GM21390 (cell line): Measurements from ENCODE around the gene SIPA1L3.
A peak's percentile ranks its signal among the peaks of the same experiment; 100 is the strongest.
"Not testable (repeated sequence)": the region's sequence is repeated elsewhere in the genome, so short reads cannot be mapped to it uniquely, and the experiment has no call there.

ENCODE experiments used
- ATAC-seq: cut with Tn5 transposase; IDR thresholded peaks from one replicate; pipeline ENCODE4 v1.9.1; 2021; ENCODE audit not compliant: unreplicated experiment

SIPA1L3 gene, protein sequence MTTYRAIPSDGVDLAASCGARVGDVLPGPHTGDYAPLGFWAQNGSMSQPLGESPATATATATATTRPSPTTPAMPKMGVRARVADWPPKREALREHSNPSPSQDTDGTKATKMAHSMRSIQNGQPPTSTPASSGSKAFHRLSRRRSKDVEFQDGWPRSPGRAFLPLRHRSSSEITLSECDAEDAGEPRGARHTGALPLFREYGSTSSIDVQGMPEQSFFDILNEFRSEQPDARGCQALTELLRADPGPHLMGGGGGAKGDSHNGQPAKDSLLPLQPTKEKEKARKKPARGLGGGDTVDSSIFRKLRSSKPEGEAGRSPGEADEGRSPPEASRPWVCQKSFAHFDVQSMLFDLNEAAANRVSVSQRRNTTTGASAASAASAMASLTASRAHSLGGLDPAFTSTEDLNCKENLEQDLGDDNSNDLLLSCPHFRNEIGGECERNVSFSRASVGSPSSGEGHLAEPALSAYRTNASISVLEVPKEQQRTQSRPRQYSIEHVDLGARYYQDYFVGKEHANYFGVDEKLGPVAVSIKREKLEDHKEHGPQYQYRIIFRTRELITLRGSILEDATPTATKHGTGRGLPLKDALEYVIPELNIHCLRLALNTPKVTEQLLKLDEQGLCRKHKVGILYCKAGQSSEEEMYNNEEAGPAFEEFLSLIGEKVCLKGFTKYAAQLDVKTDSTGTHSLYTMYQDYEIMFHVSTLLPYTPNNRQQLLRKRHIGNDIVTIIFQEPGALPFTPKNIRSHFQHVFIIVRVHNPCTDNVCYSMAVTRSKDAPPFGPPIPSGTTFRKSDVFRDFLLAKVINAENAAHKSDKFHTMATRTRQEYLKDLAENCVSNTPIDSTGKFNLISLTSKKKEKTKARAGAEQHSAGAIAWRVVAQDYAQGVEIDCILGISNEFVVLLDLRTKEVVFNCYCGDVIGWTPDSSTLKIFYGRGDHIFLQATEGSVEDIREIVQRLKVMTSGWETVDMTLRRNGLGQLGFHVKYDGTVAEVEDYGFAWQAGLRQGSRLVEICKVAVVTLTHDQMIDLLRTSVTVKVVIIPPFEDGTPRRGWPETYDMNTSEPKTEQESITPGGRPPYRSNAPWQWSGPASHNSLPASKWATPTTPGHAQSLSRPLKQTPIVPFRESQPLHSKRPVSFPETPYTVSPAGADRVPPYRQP (N-terminal part only)

DNA sequence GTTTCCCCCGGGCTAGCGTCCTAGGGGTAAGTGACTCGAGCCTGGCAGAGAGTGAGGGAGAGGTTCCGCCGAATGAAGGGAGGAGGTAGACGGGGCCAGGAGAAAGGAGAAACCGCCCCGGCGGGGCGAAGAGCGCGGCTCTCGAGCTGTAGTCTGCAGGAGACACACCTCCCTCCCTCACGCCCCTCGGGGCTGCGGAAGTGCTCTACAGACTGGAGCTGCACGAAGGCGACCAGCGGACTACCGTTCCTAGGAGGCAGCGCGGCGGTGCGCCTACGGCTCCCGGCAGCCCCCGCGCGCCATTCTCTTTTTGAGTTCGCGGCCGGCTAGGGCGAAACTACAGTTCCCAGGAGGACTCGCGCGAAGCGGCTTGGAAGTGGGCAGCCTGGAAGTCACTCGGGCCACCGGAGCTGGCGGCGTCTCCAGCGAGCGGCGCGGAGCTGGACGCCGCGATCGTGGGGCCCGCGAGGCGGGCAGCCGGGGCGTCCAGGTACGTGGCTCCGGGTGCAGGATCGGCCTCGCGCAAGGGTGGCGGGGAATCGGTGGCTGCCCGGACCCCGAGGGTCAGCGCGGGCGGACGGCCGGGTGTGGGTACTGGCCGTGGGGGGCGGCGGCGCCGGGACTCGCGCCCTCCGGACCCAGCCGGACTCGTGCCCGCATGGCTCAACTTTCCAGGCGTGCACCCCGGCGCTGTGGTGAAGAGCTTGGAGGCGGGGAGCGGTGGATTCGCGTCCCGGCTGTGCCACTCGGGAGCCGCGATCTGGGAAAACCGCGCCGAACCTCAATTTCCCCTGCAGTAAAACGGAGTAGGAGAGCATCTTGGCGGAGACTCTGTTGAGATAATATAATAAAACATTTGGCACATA, at the start of gene SIPA1L3:
SIPA1L3 (plus strand) TSS at position 340 of the 866 bp plus-strand sequence. CDS start 174,358 bp downstream, outside the sequence.
- peak; percentile 80 for ATAC-seq

DNA sequence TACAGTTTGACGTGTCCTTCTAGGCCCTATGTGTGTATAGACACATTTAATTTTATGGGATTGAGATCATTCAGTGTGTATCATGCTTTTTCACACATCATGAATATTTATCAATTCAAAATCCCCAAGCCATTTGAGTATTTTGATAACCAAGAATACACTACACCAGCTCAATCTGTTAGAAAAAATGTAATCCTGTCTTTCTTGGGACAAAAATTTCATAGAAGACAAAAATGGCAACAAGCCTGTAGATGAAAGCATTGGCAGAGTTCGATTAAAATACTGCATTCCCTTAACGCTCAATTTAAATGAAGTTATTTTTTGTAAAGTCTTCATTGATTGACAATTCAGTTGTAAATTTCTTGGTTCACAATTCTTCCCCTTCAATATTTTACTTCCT, 42.5 kb upstream of the SIPA1L3 start:
- ATAC-seq = no peak

DNA sequence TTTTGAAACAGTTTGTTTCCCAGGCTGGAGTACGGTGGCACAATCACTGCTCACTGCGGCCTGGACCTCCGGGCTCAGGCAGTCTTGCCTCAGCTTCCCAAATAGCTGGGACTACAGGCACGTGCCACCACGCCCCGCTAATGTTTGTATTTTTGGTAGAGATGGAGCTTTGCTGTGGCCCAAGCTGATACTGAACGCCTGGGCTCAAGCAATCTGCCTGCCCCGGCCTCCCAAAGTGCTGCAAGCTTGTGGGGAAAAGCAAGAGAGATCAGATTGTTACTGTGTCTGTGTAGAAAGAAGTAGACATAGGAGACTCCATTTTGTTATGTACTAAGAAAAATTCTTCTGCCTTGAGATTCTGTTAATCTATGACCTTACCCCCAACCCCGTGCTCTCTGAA, 41.1 kb upstream of the SIPA1L3 start:
- ATAC-seq = not testable (repeated sequence)

DNA sequence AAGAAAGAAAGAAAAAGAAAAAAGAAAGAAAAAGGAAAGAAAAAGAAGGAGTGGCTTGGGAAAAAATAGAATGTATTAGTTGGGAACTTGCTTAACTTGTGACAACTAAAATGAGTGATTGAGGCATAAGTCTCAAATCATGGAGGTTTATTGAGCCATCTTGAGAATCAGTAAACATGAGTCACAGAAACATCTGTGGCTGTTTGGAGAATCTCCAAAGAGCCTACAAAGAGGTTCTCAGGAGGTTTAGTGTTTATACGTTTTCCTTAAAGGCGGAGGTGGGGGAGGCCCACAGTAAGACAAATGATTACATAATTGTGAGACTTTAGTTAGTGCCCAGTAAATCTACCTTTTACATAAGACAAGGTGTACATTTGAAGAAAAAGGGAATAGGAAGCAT, 39.2 kb upstream of the SIPA1L3 start:
- no peak for ATAC-seq

DNA sequence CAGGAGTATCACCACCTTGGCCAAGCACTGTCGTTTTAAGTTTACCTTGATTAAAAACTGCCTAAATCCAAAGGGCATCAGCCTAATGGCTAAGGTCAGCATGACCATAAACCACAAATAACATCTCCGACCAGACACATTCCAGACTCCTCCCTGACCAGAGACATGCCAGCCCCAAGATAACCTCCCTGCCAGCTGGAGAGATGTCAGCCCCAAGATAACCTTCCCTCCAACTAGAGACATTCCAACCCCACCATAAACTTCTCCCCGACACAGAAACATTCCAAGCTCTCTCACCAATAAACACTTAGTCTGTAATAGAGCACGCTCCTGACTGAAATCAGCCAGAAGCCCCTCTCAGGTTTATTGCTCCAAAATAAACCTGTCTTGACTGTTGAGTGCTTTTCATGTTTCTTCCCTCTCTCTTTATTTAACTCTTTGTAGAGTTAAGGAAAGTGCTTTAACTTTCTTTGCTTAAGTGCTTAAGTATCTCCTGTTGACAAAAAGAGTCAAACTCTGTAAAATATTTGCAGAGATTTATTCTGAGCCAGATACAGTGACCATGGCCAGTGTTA, 37.2 kb upstream of the SIPA1L3 start:
- no peak for ATAC-seq

DNA sequence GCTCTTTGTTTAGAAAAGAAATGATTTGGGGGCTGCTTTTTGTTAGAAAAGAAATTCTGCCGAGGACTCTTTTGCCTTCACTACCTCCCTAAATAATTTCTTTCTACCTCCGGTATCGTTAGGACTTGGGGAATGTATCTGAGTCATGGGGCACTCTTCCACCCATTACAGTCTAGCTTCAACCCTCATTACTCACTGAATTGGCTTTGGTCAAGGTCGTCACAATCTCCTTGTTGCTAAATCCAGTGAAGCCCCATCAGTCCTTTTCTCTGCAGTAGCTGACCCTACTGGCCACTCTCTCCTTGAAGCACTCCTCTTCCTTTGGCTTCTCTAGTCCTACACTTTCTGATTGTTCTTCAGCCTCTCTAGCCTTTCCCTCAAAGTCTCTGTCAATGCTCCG, 34.6 kb upstream of the SIPA1L3 start:
- no peak for ATAC-seq

DNA sequence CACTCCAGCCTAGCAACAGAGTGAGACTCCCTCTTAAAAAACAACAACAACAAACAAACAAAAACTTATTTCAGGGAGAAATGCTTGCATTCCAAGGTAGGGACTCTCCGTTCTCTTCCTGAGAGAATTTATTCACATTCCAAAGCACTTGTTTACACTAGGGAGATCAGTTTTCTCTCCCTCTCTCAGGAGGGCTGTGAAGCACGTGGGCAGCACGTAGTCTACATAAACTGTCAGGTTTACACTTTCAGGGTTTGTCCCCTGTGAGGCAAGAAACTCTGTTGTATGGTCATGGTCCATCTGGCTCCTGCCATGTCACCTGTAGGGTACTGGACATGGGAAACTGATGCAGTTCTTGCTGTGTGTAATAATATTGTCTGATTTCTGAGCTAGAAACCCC, 32.2 kb upstream of the SIPA1L3 start:
- no peak for ATAC-seq

DNA sequence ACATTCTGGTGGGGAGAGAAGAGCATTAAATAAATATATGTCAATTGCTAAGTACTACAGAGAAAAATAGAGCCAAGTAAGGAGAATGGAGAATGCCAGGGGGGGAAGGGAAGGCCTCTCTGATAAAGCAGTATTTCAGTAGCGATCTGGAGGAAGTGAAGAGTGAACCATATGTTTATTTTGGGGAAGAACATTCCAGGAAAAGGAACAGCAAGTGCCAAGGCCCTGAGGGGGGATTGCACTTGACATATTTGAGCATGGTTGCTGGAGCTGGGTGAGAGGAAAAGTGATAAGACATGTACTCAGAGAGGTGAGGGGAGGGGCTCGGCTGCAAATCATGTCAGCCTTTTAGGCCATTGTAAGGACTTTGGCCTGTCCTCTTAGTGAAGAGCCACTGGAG, 31.0 kb upstream of the SIPA1L3 start:
- no peak for ATAC-seq

DNA sequence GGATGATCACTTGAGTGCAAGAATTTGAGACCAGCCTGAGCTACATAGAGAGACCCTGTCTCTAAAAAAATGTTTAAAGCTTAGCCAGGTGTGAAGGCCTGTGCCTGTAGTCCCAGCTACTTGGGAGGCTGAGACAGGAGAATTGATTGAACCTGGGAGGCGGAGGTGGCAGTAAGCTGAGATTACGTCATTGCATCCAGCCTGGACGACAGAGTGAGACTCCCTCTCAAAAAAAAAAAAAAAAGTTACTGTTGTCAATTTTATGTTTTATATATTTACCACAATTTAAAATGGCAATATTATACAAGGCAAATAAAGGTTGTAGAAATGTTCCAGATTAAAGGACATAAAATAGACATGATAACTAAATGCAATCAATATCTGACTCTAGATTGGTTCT, 29.9 kb upstream of the SIPA1L3 start:
- ATAC-seq = no peak

DNA sequence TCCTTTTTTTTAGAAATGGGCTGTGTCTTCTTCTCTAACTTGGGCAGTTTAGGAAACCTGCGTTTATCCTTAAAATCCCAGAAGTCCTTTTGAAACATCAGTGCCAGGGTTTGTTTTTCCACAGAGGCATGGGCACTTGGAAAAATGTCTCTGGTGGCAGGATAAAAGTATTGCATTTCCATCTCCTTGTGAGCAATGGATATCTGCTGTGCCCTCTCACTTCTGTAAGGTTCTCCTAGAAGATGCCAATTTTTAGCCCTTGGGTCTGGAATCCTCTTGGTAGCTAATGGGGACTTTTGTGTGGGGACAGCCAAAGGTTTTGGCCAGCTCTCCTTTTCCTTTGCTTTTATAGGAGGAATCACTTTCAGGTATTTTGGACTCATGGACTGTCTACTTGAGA, 21.6 kb upstream of the SIPA1L3 start:
- ATAC-seq = no peak

DNA sequence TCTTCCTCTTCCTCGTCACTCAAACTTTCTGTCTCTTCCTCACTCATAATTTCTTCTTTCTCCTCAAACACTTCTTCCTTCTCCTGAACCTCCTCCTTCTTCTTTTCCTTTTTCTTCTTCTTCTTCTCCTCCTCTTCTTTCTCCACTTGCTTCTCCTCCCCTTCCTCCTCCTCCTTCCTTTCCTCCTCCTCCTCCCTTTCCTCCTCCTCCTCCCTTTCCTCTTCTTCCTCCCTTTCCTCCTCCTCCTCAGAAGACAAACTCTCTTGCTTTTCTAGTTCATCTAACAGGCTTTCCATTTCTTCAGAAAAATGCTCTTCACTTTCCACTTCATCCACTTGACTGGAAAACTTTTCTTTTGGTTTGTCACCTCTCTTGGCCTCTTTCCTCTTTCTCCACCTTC, 20.4 kb upstream of the SIPA1L3 start:
- ATAC-seq = no peak

DNA sequence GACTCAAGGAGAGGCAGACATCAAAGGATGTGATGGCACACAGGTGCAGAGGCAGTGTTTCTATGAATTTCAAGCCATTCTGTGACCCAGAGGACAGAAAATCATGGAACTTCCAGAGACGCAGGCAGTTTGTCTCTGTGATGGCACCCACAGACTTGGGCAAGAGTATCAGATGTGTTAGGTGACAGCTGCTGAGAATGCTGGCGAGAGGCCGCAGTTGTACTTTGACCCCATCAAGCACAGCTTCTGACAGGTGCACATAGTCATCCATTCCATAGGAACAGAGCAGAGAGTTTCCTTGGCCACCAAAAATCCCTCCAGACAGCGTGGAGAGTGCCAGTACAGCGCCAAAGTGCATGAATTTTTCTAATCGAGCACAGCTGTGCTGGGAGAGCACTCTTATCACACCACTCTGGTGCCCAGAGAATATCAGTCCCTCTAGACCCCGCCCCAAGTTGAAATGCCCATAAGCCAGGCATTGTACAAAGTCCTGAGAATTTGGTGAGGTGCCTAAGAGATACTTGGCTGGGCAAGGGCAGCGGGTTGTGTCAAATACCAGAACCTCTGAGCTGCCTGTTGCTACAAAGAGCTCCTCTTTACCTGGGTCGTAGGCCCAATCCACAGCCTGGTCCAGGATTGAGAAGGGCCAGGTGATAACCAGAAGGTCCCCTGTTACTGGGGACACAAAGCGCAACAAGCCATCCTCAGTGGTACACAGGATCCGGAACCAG, 13.0 kb upstream of the SIPA1L3 start:
- no peak for ATAC-seq

DNA sequence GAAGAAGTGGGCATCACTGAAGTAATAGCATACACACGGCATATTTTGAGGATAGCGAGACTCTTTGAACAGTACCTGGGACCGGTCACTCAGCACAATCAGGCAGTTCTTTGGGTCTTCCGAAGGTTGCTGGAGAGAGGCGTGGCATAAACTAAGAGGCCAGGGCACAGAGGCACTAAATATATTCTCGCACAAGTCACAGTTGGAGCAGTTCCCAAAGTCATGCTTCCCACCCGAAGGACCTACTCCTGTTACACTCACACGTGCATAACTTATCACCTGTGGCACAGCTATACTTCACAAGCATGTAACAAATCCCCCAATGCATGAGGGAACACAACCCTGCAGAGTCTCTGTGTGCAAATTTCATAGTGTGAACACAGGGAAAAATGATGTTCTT, 10.8 kb upstream of the SIPA1L3 start:
- no peak for ATAC-seq

DNA sequence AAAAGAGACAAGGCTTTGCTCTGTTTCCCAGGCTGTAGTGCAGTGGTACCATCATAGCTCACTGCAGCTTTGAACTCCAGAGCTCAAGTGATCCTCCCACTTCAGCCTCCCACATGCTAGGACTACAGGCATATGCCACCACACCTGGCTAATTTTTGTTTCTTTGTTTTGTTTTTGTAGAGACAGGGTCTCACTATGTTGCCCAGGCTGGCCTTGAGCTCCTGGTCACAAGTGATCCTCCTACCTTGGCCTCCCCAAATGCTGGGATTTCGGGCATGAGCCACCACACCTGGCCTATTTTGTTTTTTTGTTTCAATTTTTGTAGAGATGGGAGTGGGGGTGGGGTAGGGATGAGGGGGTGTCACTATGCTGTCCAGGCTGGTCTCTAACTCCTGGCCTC, 7.6 kb upstream of the SIPA1L3 start:
- no peak for ATAC-seq

DNA sequence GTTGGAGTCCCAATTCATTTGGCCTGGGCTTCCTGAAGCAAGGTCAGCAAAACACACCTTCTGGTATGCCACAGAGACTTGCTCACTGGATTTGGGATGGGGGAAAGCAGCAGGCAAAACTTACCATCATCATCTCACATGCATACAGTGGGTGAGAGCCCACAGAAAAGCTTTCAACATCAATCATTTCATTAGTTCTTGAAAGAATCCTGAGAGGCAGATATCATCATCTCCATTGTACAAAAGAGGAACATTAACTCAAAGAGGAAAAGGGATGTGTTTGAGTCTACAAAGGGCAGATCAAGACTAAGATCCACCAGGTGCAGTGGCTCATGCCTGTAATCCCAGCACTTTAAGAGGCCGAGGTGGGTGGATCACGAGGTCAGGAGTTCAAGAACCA, 7.0 kb upstream of the SIPA1L3 start:
- no peak for ATAC-seq

DNA sequence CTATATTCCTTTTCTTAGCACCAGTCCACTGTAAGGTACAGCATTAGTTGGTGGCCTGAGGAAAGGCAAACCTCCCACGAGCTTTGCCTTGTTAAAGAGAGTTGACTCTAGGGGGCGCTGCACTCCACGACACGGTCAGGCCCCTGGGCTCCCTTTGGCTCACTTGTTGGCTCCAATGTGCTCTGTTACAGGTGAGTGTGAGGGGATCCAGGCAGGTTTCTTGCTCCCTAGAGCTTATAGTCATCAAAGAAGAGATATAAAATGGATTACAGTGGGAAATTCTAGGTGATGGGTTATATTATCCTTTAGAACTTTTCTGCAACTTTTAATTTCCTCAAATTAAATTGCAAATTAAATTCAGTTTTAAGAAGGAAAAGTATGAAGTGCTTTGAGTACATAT, 4.3 kb upstream of the SIPA1L3 start:
- ATAC-seq = no peak

DNA sequence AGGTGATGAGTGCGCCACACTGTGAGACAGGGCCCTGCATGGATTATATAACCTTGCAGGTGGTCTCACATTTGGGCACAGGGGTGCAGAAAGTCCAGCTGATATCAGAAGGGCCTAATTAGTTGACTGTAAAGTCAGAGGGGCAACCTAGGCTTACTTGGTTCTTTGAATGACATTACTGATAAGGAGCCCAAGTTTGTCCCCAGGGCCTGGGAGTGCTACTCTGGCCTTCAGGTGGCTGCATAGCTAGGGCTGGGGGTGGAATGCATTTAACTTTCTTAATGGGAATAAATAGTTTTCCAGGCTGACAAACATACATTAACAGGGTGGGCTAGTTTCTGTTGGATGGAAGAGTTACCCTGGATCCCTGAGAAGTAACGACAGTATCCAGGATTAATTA, 3.9 kb upstream of the SIPA1L3 start:
- no peak for ATAC-seq

DNA sequence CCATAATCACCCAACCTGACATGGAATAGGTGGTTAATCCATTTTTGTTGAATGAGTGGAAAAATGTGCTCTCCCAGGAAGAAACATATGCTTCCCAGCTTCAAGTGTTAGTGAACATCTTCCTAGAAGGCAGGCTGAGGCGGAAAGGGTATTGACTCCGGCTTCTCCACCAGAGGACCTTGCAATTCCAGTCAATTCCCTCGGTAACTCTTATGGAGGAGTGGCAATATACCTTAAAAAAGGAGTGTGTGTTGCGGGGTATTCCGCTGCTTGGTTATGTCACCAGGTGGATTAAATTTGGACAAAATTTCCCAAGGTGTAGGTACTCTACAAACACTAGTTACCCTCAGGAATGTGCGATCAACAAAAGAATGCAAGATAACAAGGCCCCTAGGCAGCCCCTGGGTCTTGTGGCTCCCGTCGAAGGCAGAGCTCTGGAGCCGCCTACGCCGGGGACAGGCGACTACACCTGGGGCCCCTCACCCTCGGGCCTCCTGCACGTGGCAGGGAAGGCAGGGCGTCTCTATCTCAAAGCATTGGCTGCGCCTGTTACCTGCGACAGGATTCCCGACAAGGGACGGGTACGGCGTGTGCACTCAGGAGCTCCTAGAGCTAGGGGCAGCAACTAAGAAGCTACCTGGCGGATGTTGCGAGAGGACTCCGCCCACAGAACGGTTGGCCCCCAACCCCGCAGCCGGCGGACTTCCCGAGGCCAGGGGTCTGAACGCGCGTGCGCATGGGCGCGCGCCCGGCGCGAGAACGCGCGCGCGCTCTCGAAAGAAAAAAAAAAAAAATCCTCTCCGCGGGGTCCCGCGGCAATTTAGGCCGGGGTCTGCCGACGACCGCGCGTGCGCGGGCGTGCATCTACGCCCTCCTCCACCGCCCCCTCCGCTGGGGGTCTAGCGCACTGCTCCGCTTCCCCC, 801 bp upstream of the SIPA1L3 start, which contains the start of gene WDR87:
WDR87 (minus strand) TSS at position 649 of the 923 bp plus-strand sequence. CDS start 8,355 bp downstream, outside the sequence.
- ATAC-seq = no peak
